C4-2B (cell line): Measurements from ENCODE around the gene GRIN1.

Source experiments
- ZFX ChIP-seq: fragments of 450-650 bp; IDR thresholded peaks from 2 replicates; pipeline ENCODE4 v1.6.1; 2017
- TF ChIP-seq, protein P1 (sequence below): fragments of 450-650 bp; conservative IDR thresholded peaks from 2 replicates; pipeline ENCODE4 v1.5.1; 2017; ENCODE audit warnings: mild to moderate bottlenecking

DNA sequence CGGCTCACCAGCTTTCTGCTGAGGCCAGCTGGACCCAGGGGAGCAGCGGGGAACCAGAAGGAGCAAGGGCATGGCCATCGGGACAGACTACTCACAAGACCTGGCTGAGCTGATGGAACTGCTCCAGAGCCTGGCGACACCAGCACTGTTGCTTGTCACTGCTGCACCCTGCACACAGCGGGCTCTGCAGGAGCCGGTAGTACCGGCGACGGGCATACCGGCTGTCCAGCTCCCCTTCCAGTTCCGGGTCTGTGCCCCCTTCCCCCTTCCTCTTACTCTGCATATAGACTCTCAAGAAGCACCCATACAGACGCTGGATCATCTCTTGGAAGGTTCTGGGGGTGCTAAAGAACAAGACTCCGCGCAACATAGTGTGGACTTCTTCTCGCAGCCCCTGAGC is 48.4 kb downstream of the GRIN1 start:
- TF ChIP-seq, protein P1, sequence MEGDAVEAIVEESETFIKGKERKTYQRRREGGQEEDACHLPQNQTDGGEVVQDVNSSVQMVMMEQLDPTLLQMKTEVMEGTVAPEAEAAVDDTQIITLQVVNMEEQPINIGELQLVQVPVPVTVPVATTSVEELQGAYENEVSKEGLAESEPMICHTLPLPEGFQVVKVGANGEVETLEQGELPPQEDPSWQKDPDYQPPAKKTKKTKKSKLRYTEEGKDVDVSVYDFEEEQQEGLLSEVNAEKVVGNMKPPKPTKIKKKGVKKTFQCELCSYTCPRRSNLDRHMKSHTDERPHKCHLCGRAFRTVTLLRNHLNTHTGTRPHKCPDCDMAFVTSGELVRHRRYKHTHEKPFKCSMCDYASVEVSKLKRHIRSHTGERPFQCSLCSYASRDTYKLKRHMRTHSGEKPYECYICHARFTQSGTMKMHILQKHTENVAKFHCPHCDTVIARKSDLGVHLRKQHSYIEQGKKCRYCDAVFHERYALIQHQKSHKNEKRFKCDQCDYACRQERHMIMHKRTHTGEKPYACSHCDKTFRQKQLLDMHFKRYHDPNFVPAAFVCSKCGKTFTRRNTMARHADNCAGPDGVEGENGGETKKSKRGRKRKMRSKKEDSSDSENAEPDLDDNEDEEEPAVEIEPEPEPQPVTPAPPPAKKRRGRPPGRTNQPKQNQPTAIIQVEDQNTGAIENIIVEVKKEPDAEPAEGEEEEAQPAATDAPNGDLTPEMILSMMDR, result no peak
- TF ChIP-seq ZFX, result no peak
